Endothelial cell (in vitro differentiated cells): ENCODE results near the gene RASGEF1C. TPM values are rescaled to one million over a fixed set of nuclear protein-coding genes. Genes with fewer than 3 reads are reported as not detected.

Experiments used
- DNase-seq: peaks from one replicate; pipeline ENCODE4 v3.0.0; 2021; ENCODE audit warnings: low spot score
- H3K27ac Mint-ChIP-seq: one replicate; pipeline ENCODE4 v1.8.0; 2021; ENCODE audit warnings: mixed read lengths, inconsistent platforms; ENCODE audit not compliant: unreplicated experiment
- H3K27me3 Mint-ChIP-seq: one replicate; pipeline ENCODE4 v1.8.0; 2021; ENCODE audit warnings: mild to moderate bottlenecking, moderate library complexity, mixed read lengths, inconsistent platforms; ENCODE audit not compliant: unreplicated experiment
- H3K36me3 Mint-ChIP-seq: one replicate; pipeline ENCODE4 v1.8.0; 2021; ENCODE audit warnings: mild to moderate bottlenecking, low read depth, mixed read lengths, inconsistent platforms; ENCODE audit not compliant: unreplicated experiment
- H3K4me1 Mint-ChIP-seq: one replicate; pipeline ENCODE4 v1.8.0; 2021; ENCODE audit warnings: mild to moderate bottlenecking, mixed read lengths, inconsistent platforms; ENCODE audit not compliant: unreplicated experiment
- H3K4me3 Mint-ChIP-seq: one replicate; pipeline ENCODE4 v1.8.0; 2021; ENCODE audit warnings: mild to moderate bottlenecking, mixed read lengths, inconsistent platforms; ENCODE audit not compliant: unreplicated experiment
- H3K9me3 Mint-ChIP-seq: one replicate; pipeline ENCODE4 v1.8.0; 2021; ENCODE audit warnings: mixed read lengths, inconsistent platforms; ENCODE audit not compliant: unreplicated experiment
- CTCF ChIP-seq: fragments of 200-600 bp; sonication (generic); IDR thresholded peaks from one replicate; pipeline ENCODE4 v1.5.0; 2021; ENCODE audit warnings: antibody characterized with exemption; ENCODE audit not compliant: unreplicated experiment
- total RNA-seq: library from RNA; stranded (reverse); fragmentation: NEBNext Ultra II Directional; extraction: Animal tissue kit (Norgen Biotek cat#: 25700); gene quantifications from one replicate; pipeline ENCODE4 v1.2.1, GENCODE V29; 2021; ENCODE audit not compliant: unreplicated experiment

Gene RASGEF1C
- total RNA-seq, 1 donor from 2014 or later: 0.64 TPM

GRCh38 chr5:180121826-180122413, 87.1 kb downstream of the RASGEF1C start:
- no peak for TF ChIP-seq CTCF
- Mint-ChIP-seq H3K27me3 (no peaks in the 10 kb centered on the region), H3K4me1 (no peaks in the 10 kb centered on the region), H3K36me3 (no peaks in the 10 kb centered on the region), H3K9me3 (no peaks in the 10 kb centered on the region), H3K27ac (no peak overlapping the region), H3K4me3 (no peak overlapping the region)
- DNase-seq: no peak

GRCh38 chr5:180120237-180121101, 88.5 kb downstream of the RASGEF1C start:
- peaks cover 4% of the 10 kb centered on the region for H3K27me3 Mint-ChIP-seq
- no peaks in the 10 kb centered on the region for H3K36me3 Mint-ChIP-seq
- no peaks in the 10 kb centered on the region for H3K4me1 Mint-ChIP-seq
- no peak overlapping the region for H3K27ac Mint-ChIP-seq
- H3K4me3 Mint-ChIP-seq: no peak overlapping the region
- no peak for DNase-seq
- H3K9me3 Mint-ChIP-seq: no peaks in the 10 kb centered on the region
- TF ChIP-seq CTCF: no peak

GRCh38 chr5:180119903-180120236, 89.1 kb downstream of the RASGEF1C start:
- no peak for TF ChIP-seq CTCF
- H3K36me3 Mint-ChIP-seq: no peaks in the 10 kb centered on the region
- H3K4me3 Mint-ChIP-seq: no peak overlapping the region
- H3K27ac Mint-ChIP-seq: no peak overlapping the region
- no peaks in the 10 kb centered on the region for H3K4me1 Mint-ChIP-seq
- no peaks in the 10 kb centered on the region for H3K9me3 Mint-ChIP-seq
- H3K27me3 Mint-ChIP-seq: peaks cover 5% of the 10 kb centered on the region
- no peak for DNase-seq

- TF ChIP-seq CTCF: no peak
- Mint-ChIP-seq H3K36me3 (no peaks in the 10 kb centered on the region), H3K27me3 (peaks cover 5% of the 10 kb centered on the region), H3K27ac (no peak overlapping the region), H3K4me1 (no peaks in the 10 kb centered on the region), H3K9me3 (no peaks in the 10 kb centered on the region), H3K4me3 (no peak overlapping the region)
- no peak for DNase-seq
Observed at GRCh38 chr5:180119031-180119902, 89.7 kb downstream of the RASGEF1C start.
